ENCODE results near the gene GTF2F2.

Gene GTF2F2

GRCh38 chr13:45305079-45305478 lies 184.8 kb downstream of the GTF2F2 start:
- no peak for DNase-seq

- DNase-seq, result no peak
Observed at GRCh38 chr13:45306966-45307365, 186.7 kb downstream of the GTF2F2 start.

DNA sequence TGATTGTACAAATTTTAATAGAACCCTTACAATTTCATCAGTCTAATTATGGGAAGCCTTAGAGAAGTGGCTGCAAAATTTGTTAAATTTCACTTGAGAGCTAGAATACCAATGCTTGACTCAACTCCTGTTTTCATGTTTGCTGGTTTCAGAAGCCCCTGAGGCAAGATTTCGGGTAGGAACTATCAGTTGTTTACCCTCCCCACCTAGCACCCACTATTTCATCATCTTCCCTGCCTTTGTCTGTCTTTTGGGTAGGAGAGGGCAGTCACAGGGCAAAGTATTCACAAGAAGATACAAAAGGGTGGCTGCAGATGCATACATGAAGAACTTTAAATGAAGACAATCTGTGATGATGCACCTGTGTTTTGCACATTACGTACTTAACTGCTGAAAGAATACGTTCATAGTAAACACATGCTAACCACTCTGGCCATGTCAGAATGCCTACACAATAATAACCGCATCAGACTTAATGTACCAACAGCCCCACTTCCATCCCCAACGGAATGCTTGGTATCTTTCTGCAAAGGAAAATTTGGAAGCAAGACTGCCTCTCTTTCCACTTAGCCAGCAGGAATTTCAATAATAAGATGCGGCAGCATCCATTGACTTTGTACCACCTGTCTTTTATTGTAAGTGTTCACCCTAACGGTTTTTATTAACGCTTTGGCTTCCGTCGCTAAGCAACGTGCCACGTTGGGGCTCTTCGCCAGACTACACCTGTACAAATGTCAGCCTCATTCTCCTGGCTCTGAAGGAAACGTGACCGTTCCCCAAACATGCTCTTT lies 190.2 kb downstream of the GTF2F2 start:
- no peak for DNase-seq

DNA sequence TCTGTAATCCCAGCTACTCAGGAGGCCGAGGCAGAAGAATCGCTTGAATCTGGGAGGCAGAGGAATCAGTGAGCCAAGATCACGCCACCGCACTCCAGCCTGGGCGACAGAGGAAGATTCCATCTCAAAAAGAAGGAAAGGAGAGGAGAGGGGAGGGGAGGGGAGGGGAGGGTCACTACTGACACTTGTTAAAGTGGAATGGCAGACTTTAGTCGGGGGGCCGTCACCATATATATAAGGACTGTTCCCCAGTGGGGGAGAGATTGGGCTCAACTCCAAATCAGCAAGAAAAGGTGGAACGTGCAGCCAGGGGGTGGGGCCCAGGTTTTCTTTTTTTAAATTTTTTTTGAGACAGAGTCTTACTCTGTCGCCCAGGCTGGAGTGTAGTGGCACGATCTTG lies 194.5 kb downstream of the GTF2F2 start:
- no peak for DNase-seq

DNA sequence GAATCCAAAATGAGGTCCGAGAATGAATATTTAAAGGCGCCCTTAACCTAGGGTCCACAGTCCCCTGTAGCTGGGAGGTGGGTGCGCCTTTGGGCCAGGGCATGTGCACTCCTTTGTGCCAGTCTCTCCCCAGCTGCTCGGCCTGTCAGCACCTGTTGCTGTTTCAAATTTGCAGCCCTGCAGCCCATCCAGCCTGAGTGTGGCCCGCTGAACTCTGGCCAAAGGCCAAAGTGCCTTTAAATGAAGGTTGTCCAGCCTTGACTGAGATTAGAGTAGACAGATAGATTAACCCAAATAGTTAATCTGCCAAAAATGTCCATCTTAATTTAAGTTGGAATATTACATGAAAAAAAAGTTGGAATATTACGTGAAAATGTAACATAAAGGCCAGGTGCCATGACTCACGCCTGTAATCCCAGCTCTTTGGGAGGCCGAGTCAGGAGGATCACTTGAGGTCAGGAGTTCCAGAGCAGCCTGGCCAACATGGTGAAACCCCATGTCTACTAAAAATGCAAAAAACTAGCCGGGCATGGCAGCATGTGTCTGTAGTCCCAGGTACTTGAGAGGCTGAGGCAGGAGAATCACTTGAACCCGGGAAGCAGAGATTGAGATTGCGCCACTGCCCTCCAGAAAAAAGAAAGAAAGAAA lies 195.3 kb downstream of the GTF2F2 start:
- no peak for DNase-seq

DNA sequence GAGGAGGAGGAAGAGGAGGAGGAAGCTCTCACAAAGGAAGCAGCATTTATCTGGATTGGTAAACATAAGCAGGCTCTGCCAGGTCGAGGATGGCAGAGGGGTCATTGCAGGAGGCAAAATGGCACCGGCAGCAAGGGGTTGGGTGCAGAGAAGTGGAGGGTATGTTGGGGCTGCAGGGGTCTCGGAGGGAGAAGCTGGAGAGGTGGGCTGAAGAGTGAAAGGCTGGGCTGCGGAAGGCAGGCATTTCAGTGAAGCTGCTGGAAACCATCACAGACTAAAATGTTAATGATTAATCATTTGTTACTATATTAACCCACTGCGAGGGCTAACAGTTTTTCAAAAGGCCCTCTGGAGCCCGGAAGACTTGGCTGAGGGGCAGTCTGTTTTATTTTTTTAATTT lies 196.0 kb downstream of the GTF2F2 start:
- no peak for DNase-seq

- no peak for DNase-seq
Observed at GRCh38 chr13:45316996-45317395, 196.7 kb downstream of the GTF2F2 start.

DNA sequence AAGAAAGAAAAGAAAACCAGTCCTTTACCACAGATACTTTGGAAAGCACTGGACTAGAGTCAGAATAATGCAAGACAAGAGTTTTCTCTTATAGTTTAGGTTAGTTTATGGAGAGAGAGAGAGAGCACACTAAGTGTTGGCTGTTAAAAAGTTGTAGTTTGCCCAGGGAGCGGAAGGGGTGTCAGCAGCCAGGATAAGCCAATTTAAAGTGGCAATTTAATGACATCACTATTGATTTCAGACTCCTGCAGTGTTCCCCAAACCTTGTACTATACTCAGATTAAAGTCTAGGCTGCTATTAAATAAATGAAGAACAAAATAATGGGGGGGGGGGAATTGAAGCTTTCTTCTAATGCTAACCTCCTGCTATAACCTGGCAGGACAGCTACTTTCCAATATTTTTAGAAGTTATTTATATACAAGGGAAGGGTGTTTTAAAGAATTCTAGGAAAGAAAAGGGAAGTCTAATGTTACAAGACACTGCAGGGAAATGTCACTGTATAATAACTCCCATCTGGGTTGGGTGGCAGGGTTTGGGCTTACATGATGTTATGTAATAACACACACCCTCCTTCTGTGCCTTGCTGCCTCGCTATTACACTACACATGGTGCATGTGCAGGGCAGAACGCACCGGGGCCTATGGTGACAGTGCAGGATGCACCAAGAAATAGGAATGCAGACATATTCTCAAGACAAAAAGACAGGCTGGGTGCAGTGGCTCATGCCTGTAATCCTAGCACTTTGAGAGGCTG lies 200.7 kb downstream of the GTF2F2 start:
- DNase-seq, result no peak

- peak; percentile 39 to 55 for DNase-seq
Observed at GRCh38 chr13:45325806-45326205, 205.5 kb downstream of the GTF2F2 start.

DNA sequence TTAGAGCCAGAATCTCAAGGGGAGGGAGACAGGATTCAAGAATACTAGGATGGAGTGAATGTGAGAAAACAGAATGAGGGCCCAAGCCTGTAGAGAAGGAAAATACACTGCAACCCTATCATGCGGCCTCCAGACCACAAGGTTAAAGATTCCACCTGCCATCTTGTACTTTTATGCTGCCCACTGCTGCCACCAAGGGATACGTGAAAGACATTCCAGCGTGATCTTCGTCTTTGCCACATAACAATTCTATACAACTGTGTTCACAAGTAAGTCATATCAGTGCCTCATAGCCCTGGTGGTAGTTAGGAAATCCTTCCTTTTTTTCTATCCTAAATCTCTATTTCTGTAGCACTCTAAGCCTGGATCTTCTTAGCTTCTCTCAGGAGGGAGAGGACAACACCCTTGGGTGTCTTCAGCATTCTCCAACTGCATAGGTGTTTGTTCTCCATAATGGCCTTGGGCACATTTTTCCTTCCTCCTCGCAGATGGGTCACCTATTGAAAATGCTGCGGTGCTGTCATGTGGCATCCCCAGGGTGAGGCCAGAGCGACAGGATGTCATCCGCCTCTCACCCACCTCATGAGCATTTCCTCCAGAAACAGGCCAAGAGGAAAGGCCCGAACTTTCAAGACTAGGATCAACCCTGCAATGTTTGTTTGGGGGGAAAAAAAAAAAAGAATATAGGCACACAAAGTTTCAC lies 207.1 kb downstream of the GTF2F2 start:
- DNase-seq, result no peak

- no peak for DNase-seq
Observed at GRCh38 chr13:45328661-45329111, 208.4 kb downstream of the GTF2F2 start.

DNA sequence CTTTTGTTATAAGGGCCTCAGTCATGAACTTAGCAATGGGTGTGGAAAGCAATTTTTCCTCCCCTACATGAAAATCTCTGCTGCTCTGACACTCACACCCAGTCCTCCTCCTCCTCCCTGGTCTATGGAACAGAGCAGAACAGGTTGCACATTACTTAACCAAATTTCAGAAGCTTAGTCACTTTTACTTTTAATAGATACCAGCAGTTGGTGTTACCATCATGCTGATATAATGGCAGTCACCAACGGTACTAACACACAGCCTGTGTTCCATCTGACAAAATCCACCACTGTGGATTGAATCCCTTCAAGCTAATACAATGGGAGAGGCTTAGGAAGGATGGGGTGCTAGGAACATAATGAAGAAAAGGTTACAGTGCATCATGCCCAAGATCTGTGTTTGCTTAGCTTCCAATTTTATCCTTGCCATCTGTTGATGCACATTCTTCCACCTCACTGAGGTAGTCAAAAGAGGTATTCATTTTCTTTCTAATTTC lies 210.9 kb downstream of the GTF2F2 start:
- DNase-seq, result no peak

DNA sequence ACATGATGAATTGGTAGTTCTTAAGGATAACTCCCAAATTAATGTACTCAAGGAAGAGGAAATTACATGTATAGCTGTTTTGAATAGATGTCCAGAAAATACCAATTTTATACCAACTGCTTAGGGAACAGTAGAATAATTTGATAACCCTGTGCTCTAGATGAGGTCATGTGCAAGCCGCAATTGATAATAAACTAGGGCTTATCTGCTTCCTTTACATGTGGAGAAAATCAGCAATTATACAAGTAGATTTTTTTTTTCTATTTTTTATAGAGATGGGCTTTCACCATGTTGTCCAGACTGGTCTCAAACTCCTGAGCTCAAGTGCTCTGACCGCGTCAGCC lies 211.4 kb downstream of the GTF2F2 start:
- DNase-seq, result no peak

DNA sequence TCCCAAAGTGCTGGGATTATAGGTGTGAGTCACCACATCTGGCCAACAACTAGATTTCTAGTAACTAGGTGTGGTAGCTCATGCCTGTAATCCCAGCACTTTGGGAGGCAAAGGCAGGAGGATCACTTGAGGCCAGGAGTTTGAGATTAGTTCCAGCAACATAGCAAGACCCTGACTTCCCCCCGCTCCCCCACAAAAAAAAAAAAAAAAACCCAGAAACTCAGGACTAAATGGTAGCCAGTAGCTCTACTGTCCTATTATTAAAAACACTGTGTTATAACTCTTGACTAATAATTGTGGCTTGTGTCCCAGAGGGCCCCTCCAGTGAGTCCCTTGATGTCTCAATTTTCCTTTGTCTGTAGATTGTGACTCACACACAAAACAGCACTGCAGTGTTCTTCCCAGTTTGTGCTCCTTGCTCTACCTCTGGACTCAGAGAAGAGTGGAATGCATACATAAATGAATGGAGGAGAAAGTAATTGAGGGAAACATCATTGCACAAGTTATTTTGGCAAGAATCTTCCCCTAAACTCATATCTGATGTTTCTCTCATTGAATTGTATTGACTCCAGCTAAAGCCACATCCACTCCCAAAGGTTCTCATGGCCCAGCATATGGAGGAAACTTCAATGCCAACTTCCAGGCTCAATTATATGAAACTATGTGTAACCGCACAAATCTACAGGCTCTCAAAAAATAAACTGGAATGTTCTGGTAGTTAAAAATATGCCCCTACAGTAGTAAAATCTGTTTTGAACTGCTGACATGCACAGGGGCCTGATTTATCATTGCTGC lies 211.9 kb downstream of the GTF2F2 start:
- DNase-seq, result peak; percentile 37 to 62

DNA sequence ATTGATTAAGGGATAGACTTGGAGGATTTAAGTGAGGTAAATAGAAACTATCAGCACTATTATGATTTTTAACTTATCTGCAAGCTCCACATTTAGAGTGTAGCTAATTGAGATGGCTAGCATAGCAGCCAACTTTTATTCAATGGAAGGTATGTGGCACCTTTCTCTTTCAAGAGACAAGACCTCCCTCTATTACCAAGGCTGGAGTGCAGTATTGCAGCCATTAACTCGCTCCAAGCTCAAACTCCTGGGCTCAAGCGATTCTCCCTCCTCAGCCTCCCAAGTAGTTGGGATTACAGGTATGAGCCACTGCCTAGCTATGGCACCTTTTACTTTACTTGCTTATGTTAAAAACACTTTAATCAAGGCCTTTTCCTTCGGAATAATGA lies 212.5 kb downstream of the GTF2F2 start:
- DNase-seq, result no peak

DNA sequence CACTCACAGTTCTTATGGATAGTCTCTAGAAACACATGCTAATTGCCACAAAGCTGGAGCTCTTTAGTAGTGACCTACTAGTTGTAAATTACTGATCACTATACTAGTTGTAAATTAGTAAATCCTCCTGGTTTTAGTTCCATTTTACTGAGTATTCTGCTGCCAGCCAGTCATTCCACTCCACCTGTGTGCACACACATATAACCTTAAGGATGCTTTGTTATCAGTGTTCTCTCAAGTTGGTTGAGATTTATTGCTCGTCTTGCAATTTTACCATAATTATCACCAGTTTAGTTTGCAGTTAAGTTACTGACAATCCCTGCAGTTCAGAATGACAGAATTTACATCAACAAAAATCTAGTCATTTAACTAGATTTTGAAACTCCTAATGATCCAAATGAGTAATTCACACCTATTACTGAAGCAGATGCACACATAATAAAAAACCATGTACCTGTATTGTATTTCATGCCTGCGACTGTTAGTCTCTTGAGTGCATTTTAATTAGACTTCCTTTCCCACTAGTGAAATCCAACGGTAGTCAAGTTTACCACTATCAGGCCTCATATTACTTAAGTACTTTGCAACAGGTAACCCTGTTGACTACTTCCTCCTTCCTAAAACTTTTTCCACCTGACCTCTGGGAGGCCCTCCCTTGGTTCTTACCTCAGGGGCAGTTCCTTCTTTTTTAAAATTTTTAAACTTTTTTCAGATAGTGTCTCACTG lies 213.1 kb downstream of the GTF2F2 start:
- DNase-seq, result no peak
